GM12865 (cell line): ENCODE data around the gene PAFAH1B2.
"Not testable (repeated sequence)": the region's sequence is repeated elsewhere in the genome, so short reads cannot be mapped to it uniquely, and the experiment has no call there.

Experiments used
- DNase-seq: peaks from one replicate; pipeline ENCODE4 v3.0.0; 2010; ENCODE audit warnings: low read depth
- H3K4me3 ChIP-seq: 2 replicates; pipeline ENCODE4 v1.5.1; 2011; ENCODE audit warnings: mild to moderate bottlenecking, low read depth, low read length, control low read depth
- TF ChIP-seq, protein P1 (sequence below): IDR thresholded peaks from 2 replicates; pipeline ENCODE4 v1.5.1; 2011; ENCODE audit warnings: low read length, control low read depth, low read depth, inconsistent platforms; ENCODE audit not compliant: insufficient read depth; ENCODE audit errors: missing control alignments

Gene PAFAH1B2

DNA sequence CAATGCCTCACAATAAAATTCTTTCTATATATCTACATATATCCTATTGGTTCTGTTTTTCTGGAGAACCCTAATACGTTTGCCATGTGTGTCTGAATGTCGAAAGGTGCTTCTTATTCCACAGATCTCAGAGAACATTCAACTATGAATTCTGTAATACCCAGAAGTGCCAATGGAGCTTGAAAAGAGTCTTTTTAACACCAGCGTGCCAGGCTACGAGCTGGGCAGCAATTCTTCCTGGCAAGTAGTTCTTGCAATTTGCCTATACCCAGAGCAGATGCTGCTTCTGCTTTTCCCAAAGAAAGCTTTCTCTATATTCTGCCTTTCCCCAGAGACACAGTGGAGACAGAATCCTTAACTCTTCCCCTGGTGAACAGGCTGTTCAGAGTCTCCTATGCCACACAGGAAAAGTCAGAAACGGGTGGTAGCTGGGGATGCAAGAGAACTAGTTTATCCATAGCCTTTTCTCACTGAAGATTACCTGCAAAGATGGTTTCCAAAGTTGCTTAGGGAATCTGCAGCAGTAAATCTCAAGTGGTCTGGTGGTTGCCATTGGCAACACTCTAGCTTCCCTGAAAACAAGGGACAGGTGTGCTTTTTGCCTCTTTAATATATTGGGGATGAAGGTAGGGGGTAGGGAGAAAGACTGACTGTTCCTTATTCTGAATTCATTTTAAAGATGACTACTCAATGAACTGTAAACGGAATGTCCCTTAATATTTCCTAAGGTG is 16.8 kb upstream of the PAFAH1B2 start:
- TF ChIP-seq, protein P1, sequence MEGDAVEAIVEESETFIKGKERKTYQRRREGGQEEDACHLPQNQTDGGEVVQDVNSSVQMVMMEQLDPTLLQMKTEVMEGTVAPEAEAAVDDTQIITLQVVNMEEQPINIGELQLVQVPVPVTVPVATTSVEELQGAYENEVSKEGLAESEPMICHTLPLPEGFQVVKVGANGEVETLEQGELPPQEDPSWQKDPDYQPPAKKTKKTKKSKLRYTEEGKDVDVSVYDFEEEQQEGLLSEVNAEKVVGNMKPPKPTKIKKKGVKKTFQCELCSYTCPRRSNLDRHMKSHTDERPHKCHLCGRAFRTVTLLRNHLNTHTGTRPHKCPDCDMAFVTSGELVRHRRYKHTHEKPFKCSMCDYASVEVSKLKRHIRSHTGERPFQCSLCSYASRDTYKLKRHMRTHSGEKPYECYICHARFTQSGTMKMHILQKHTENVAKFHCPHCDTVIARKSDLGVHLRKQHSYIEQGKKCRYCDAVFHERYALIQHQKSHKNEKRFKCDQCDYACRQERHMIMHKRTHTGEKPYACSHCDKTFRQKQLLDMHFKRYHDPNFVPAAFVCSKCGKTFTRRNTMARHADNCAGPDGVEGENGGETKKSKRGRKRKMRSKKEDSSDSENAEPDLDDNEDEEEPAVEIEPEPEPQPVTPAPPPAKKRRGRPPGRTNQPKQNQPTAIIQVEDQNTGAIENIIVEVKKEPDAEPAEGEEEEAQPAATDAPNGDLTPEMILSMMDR: no peak
- no peak for DNase-seq
- no peak overlapping the region for H3K4me3 ChIP-seq

DNA sequence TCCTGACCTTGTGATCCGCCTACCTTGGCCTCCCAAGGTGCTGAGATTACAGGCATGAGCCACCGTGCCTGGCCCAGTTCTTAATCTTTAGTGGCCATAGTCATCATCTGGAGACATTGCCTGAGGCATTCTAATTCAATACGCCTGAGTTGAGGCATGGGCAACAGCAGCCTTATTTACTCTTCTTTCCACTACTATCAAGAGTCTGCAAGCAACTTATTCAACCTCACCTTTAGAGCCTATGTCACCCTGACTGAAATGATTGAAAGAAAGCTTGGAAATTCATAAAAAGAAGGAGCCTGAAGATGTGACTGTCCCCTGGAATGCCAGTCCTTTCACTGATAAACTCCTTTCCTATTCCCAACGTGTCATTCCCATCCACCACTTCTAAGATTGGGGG is 15.8 kb upstream of the PAFAH1B2 start:
- DNase-seq: no peak
- H3K4me3 ChIP-seq: no peak overlapping the region
- TF ChIP-seq, protein P1: no peak

DNA sequence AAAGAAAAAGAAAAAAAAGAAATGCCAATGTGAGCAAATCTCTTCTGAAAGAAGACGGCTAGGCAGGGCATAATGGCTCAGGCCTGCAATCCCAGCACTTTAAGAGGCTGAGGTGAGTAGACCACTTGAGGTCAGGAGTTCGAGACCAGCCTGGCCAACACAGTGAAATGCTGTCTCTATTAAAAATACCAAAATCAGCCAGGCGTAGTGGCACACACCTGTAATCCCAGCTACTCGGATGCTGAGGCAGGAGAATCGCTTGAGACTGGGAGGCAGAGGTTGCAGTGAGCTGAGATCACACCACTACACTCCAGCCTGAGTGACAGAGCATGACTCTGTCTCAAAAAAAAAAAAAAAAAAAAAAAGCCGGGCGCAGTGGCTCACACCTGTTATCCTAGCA is 13.7 kb upstream of the PAFAH1B2 start:
- H3K4me3 ChIP-seq, DNase-seq: not testable (repeated sequence)

DNA sequence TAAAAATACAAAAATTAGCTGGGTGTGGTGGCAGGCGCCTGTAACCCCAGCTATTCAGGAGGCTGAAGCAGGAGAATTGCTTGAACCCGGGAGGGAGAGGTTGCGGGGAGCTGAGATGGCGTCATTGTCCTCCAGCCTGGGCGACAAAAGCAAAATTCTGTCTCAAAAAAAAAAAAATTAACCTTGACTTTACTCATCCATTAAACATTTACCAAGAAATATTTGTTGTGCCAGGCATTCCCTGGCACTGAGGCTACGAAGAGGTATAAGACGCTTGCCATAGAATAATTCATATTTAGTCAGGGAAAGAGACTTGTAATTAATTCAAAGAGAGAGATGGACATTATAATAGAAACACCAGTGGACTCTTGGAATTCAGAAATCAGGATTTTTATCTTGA is 13.2 kb upstream of the PAFAH1B2 start:
- H3K4me3 ChIP-seq: no peak overlapping the region
- TF ChIP-seq, protein P1: no peak
- no peak for DNase-seq

DNA sequence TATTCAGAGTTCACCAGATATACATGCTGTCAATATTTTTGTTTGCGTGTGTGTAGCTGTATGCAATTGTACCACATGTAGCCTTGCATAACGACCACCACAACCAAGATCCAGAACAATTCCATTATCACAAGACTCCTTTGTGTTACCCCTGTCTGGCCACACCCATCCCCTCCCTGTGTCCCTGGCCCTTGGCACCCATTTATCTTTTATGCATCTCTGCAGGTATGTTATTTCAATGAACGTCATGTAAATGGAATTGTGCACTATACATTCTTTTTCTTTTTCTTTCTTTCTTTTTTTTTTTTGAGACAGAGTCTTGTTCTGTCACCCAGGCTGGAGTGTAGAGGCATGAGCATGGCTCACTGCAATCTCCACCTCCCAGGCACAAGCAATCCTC is 9.7 kb upstream of the PAFAH1B2 start:
- TF ChIP-seq, protein P1: no peak
- no peak overlapping the region for H3K4me3 ChIP-seq
- no peak for DNase-seq

DNA sequence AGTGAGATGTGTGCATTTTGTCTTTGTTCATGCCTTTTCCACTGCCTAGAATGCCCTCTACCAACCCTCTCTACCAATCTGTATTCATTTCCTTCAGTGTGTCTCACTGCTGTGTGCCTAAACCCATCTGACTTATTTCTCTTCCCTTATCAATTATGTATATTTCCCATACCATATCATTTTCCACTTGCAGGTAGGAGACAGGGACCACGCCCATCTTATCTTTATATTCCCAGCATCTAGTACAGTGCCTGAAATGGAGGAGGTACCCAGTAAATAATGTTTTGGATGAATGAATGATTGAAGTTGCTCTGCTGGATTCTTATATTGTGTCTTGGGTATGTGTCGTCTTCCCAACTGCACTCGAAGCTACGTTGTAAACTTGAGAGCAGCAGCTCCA is 9.1 kb upstream of the PAFAH1B2 start:
- H3K4me3 ChIP-seq, DNase-seq: not testable (repeated sequence)

DNA sequence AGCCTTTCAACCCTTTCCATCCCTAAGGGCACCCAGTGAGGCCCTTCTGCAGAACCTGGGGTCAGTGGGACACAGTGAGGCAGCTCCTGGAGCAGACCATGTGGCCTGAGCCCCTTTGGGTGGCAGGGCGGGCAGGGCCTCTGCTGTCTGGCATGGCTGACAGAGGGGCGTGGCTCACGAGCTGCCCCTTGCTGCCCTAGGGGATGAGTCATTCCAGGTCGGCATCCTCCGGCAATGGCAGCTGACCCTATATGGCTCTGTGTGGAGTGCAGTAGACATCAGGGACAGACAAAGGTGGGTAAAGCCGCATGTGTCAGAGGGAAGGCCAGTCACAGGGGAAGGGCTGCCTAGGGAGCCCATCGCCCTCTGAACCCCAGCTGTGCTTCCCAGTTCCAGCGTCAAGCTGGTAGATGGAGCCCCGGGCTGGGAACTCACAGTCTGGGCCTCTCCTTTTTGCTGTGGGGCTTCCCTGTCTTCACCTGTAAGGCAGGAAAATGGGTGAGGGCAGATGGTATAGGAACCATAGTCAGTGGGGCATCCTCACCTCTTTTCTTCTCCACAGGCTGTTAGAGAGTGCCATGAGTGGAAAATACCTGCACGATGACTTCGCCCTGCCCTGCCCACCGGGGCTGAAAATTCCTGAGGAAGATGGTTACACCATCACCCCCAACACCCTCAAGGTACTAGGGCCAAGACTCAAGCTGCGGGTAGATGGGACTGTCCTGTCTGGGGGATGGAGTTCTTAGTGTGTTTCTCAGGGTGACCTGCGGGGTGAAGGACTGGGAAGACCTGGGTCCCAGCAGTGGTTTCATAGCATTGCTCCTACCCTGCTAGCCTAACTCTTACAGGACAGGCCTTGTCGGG is 6.6 kb upstream of the PAFAH1B2 start:
- not testable (repeated sequence) for H3K4me3 ChIP-seq, DNase-seq

DNA sequence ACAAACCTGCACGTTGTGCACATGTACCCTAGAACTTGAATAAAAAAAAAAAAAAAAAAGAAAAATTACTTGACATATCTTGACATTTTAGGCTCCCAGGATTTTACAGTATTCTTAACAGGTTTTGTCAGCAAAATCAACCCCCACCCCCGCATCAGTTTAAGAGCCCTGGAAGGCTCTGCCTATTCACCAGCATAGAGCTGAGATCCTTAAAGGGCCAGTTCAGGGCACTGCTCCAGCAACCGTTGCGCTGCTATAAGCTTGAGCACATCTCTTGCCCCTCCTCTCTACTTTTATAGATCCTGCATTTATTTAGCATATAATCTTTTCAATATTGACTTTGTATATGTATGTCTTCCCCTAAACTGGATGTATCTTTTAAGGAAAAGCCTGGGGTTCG is 697 bp upstream of the PAFAH1B2 start:
- peak; percentile 24 for DNase-seq
- TF ChIP-seq, protein P1: no peak

More for the DNA sequence above, 697 bp upstream of the PAFAH1B2 start:
- H3K4me3 ChIP-seq: peak overlapping the region; percentile 97
